NT2/D1 (cell line): ENCODE data around the gene OTUB1.
A peak's percentile ranks its signal among the peaks of the same experiment; 100 is the strongest.

Experiments used
- SUZ12 ChIP-seq: IDR thresholded peaks from 2 replicates; pipeline ENCODE4 v1.6.1; 2011; ENCODE audit not compliant: insufficient read length, insufficient read depth; ENCODE audit errors: extremely low read depth
- YY1 ChIP-seq: IDR thresholded peaks from 2 replicates; pipeline ENCODE4 v1.6.1; 2011; ENCODE audit not compliant: insufficient read length, insufficient read depth
- ZNF274 ChIP-seq: IDR thresholded peaks from 2 replicates; pipeline ENCODE4 v1.6.1; 2011; ENCODE audit warnings: mild to moderate bottlenecking, low read depth, low read length

GRCh38 chr11:64028398-64029115 lies 42.3 kb downstream of the OTUB1 start:
- TF ChIP-seq SUZ12, result no peak
- peak; percentile 54 for TF ChIP-seq YY1
- TF ChIP-seq ZNF274, result no peak
